ENCODE measurements around the gene MRPL14.

Gene MRPL14

DNA sequence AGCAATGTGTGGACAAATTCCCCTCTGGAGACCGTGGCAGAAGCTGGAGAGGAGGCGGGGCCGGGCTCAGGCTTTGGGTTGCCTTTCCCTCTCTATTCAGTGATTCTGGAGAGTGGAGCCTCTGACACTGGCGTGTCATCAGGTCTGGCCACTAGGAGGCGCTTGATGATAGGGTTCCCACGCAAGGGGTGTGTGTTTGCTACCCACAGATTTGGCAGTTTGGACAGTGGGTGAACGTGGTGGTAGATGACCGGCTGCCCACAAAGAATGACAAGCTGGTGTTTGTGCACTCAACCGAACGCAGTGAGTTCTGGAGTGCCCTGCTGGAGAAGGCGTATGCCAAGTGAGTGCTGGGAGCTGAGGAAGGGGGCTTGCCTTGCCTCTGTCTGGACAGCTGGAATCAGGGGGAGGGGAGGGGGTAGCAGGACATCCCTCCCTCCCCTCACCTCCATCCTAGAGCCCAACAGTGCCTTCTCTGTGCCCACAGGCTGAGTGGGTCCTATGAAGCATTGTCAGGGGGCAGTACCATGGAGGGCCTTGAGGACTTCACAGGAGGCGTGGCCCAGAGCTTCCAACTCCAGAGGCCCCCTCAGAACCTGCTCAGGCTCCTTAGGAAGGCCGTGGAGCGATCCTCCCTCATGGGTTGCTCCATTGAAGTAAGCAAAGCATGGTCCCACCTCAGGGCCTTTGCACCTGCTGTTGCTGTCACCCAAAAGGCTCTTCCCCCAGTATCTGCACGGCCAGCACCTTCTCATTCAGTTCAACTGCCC lies 45.7 kb upstream of the MRPL14 start (continued):
- TF ChIP-seq, protein P1, sequence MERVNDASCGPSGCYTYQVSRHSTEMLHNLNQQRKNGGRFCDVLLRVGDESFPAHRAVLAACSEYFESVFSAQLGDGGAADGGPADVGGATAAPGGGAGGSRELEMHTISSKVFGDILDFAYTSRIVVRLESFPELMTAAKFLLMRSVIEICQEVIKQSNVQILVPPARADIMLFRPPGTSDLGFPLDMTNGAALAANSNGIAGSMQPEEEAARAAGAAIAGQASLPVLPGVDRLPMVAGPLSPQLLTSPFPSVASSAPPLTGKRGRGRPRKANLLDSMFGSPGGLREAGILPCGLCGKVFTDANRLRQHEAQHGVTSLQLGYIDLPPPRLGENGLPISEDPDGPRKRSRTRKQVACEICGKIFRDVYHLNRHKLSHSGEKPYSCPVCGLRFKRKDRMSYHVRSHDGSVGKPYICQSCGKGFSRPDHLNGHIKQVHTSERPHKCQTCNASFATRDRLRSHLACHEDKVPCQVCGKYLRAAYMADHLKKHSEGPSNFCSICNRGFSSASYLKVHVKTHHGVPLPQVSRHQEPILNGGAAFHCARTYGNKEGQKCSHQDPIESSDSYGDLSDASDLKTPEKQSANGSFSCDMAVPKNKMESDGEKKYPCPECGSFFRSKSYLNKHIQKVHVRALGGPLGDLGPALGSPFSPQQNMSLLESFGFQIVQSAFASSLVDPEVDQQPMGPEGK (CRISPR knock-in tag; IDR thresholded peaks at IDR 0.05; ENCODE audit: borderline replicate concordance) = no peak
- no peak for TF ChIP-seq ZNF565 (CRISPR knock-in tag; conservative IDR thresholded peaks at IDR 0.05; ENCODE audit: low read depth)
- no peak for TF ChIP-seq ZC3H10 (CRISPR knock-in tag; IDR thresholded peaks at IDR 0.05)
- TF ChIP-seq ZNF8 (CRISPR knock-in tag; IDR thresholded peaks at IDR 0.05) = no peak
- TF ChIP-seq TCF4 (CRISPR knock-in tag; IDR thresholded peaks at IDR 0.05; ENCODE audit: borderline replicate concordance) = no peak
- no peak for TF ChIP-seq CREB5 (CRISPR knock-in tag; IDR thresholded peaks at IDR 0.05; ENCODE audit: low read depth)
- no peak for TF ChIP-seq RARB (CRISPR knock-in tag; IDR thresholded peaks at IDR 0.05)
- TF ChIP-seq ZFP3 (CRISPR knock-in tag; IDR thresholded peaks at IDR 0.05) = no peak
- TF ChIP-seq ESRRG (CRISPR knock-in tag; IDR thresholded peaks at IDR 0.05) = no peak
- no peak for TF ChIP-seq PPARA (CRISPR knock-in tag; IDR thresholded peaks at IDR 0.05; ENCODE audit: borderline replicate concordance)
- TF ChIP-seq ZNF70 (CRISPR knock-in tag; IDR thresholded peaks at IDR 0.05) = no peak

GRCh38 chr6:44171899-44172546 lies 44.8 kb upstream of the MRPL14 start:
- TF ChIP-seq ZNF70 (CRISPR knock-in tag; IDR thresholded peaks at IDR 0.05) = no peak
- no peak for TF ChIP-seq CSRNP3 (CRISPR knock-in tag; IDR thresholded peaks at IDR 0.05)
- no peak for TF ChIP-seq ZC3H10 (CRISPR knock-in tag; IDR thresholded peaks at IDR 0.05)
- TF ChIP-seq ZFP30 (CRISPR knock-in tag; IDR thresholded peaks at IDR 0.05) = no peak
- no peak for TF ChIP-seq POU6F1 (CRISPR knock-in tag; IDR thresholded peaks at IDR 0.05; ENCODE audit: borderline replicate concordance, low read depth)
- TF ChIP-seq ESRRG (CRISPR knock-in tag; IDR thresholded peaks at IDR 0.05) = no peak
- no peak for TF ChIP-seq ISL1 (CRISPR knock-in tag; IDR thresholded peaks at IDR 0.05)
- no peak for TF ChIP-seq ZNF8 (CRISPR knock-in tag; IDR thresholded peaks at IDR 0.05)
- no peak for TF ChIP-seq RARB (CRISPR knock-in tag; IDR thresholded peaks at IDR 0.05)
- no peak for TF ChIP-seq ZFP3 (CRISPR knock-in tag; IDR thresholded peaks at IDR 0.05)
- TF ChIP-seq CREB5 (CRISPR knock-in tag; IDR thresholded peaks at IDR 0.05; ENCODE audit: low read depth) = no peak
- no peak for TF ChIP-seq ZNF565 (CRISPR knock-in tag; conservative IDR thresholded peaks at IDR 0.05; ENCODE audit: low read depth)
- no peak for TF ChIP-seq GLIS3 (CRISPR knock-in tag; IDR thresholded peaks at IDR 0.05)
- no peak for ATAC-seq

GRCh38 chr6:44169886-44170570 lies 42.8 kb upstream of the MRPL14 start:
- no peak for ATAC-seq
- TF ChIP-seq TCF4 (CRISPR knock-in tag; IDR thresholded peaks at IDR 0.05; ENCODE audit: borderline replicate concordance) (no peak), BACH2 (CRISPR knock-in tag; IDR thresholded peaks at IDR 0.05; ENCODE audit: borderline replicate concordance) (no peak), PPARA (CRISPR knock-in tag; IDR thresholded peaks at IDR 0.05; ENCODE audit: borderline replicate concordance) (no peak), ARNTL (CRISPR knock-in tag; IDR thresholded peaks at IDR 0.05; ENCODE audit: borderline replicate concordance, low read depth) (no peak)
